ENCODE measurements around the gene NAV3.

Gene NAV3

GRCh38 chr12:77830583-77831351, at the start of gene NAV3:
Gene NAV3, plus strand, starts transcription at chr12:77830894. Its CDS starts 568 bp downstream, at chr12:77831462.
- no peak for DNase-seq

GRCh38 chr12:77782034-77782433, 48.7 kb upstream of the NAV3 start:
- no peak for DNase-seq

GRCh38 chr12:77782766-77783165, 47.9 kb upstream of the NAV3 start:
- DNase-seq = no peak

DNA sequence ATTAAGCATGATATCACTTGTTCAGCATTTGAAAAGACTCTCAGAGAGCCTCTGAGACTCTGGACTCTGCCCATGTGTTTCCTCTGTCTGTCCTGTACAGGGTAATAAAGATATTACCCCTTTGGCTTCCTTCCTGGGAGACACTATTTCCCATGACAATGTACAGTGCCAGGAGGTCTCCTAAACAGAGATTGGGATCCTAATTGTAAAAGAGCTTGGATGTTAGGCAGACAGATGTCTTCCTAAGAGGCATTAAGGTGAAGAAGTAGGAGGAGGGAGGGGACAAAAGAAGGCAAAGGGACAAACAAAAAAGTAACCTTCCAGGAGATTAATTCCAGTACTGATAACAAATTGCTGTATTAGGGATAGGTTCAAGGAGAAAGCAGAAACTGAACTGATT, 45.5 kb upstream of the NAV3 start:
- no peak for DNase-seq

DNA sequence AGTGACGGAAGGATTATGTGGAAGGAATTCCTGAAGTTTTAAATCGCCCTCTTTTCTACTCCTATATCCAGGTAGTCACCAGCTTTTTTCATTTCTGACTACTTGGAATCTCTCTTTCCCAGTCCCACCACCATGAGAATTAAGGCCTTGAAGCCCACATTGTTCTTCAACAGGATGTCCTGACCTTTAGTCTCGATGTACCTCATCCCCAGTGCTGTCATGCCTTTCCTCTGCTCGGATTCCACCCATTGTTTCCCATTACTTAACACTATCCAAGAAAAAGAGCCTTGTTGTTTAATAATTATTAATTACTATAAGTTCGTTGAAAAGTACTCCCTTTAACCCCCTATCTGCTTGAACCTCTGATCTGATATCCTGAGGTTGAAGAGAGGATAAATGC, 44.0 kb upstream of the NAV3 start:
- DNase-seq = no peak

- DNase-seq = no peak
Observed at GRCh38 chr12:77788231-77789168, 42.2 kb upstream of the NAV3 start.

DNA sequence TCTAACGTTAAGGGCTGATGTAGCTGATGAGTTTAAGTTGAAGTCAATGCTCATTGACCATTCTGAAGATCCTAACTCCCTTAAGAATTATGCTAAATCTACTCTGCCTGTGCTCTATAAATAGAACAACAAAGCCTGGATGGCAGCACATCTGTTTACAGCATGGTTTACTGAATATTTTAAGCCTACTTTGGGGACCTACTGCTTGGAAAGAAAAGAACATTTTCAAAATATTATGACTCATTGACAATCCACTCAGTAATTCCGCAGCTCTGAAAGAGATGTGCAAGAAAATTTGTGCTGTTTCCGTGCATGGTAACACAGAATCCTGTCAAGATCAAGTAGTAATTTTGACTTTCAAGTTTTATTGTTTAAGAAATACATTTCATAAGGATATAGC, 35.0 kb upstream of the NAV3 start:
- no peak for DNase-seq

- no peak for DNase-seq
Observed at GRCh38 chr12:77796775-77797174, 33.9 kb upstream of the NAV3 start.

DNA sequence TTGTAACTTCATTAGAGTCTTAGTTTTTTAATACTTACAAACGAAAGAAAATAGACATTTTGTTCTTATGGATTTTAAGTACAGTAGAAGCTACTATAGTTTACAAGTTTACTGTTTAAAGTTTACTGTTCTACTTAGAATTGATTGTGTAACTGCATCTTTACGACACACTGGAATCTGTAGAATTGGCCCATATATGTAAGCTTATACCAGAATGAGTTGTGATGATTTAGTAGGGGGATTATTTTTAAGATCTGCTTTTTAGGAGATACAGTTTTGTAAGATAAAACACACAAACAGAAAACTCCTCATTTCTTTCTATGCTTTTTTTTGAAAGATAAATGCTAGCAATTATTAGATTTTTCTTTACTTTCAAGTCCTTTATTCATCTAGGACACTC, 30.2 kb upstream of the NAV3 start:
- no peak for DNase-seq

DNA sequence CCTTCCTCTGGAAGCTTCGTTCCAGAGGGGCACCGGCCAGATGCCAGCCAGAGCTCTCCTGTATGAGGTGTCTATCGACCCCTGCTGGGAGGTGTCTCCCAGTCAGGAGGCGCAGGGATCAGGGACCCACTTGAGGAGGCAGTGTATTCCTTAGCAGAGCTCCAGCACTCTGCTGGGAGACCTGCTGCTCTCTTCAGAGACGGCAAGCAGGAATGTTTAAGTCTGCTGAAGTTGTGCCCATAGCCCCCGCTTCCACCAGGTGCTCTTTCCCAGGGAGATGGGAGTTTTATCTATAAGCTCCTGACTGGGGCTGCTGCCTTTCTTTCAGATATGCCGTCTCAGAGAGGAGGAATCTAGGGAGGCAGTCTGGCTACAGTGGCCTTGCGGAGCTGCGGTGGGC, 22.2 kb upstream of the NAV3 start:
- no peak for DNase-seq

DNA sequence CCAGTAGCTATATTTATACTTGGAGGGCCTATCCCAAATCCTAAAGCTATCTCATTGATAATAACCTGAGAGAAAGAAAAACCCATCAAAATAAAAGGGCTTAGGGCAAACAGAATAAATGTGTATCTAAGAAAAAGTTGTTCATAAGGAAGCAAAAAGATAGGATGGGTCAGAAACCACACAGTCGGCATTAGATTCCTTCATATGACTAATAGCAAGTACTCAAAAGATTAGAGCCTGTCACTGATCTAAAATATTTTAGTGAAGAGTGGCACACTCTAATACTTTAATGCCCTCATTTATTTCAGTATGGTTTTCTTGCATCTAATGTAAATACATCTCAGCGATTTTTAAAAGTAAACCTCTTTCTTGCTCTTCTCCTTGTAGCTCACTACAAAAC, 17.1 kb upstream of the NAV3 start:
- no peak for DNase-seq

DNA sequence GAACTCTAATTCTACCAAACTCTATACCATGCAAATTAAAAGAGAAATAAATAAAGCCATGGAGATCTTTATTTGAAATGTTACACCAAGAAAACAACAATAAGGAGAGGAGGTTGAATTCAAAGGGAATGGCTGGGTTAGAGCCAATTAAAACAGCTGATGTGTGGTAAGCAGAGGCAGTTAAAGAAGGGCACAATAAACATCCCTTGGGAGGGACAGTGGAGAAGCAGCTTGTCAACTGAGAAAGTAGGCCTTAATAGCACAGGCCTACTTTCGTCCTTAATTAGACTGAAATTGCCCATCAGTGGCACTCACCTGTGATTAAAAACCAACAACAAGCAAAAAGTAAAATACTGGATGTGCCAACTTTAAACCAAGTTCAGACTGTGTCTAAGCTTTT, 16.3 kb upstream of the NAV3 start:
- DNase-seq = no peak

GRCh38 chr12:77816196-77816595, 14.5 kb upstream of the NAV3 start:
- DNase-seq = no peak

DNA sequence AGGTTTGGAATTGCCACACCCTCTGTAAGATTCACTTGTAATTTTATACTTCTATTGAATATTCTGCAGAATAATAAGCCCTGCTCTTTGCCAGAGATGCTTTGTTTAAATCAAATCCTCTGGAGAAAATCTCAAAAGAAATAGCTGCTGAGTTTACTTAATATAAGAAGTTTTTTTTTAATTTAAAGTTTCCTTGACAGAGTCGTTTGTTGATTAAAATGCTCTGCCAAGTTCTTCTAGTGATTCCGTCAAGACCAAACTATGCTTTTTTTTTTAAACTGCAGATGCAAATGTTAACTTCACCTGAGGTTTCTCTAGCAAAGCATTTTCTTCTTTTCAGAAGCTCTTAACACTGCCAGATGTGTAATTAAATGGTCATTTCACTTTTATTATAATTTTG, 13.4 kb upstream of the NAV3 start:
- no peak for DNase-seq

GRCh38 chr12:77818351-77818750, 12.3 kb upstream of the NAV3 start:
- no peak for DNase-seq

GRCh38 chr12:77821699-77822203, 8.9 kb upstream of the NAV3 start:
- DNase-seq = no peak

GRCh38 chr12:77833329-77833728, 2.6 kb downstream of the NAV3 start:
- no peak for DNase-seq

- no peak for DNase-seq
Observed at GRCh38 chr12:77834618-77835017, 3.9 kb downstream of the NAV3 start.

DNA sequence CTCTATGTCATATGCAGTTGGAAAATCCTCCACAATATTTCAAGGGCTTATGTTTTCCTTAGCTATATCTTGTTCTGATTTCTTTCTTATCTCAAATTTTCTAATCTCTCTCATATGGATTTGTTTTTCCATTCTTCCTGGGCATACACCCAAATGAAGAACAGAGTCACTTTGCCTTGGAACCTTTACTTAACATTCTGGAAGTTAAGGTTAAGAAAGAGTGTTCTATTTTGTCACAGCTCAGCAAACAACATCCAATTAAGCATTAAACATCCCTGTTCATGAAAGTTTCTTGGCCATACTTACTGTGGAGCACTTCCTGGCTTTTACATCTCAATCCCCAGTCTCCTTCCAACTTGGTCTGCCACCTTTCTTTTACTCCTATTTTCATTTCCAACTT, 5.3 kb downstream of the NAV3 start:
- no peak for DNase-seq

DNA sequence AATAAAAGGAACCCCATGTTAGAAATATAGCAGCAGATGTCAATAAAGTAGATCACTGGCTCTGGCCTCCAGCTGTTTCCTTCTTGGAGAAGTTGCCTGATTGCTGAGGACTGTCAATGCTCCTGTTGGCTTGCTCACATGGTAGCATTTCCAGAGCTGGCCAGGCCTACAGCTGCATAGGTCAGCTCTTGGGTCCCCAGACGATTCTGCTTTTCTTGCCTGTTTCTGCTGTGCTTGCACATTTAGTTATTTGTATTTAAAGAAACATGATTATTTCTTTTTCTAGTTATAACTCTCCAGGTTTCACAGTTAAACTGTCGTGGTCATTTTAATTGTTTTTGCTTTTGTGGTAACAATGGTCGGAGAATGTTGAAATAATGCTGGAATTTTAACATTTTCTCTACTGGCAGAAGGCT, 7.2 kb downstream of the NAV3 start:
- DNase-seq = no peak

DNA sequence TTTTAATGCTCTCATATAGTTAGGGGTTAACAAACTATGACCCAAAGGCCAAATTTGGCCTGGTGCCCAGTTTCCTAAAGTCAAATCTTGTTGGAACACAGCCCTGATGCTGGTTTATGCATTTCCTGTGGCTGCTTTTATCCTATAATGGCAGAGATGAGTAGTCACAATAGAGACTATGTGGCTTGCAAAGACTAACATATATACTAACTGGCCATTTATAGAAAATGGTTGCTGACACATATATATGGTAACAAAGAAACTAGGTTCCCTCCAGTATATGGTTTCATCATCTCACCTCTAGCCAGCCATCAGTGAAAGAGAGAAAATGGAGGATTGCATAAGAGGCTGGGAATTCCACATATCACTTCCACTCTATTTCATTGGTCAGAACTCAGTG, 10.8 kb downstream of the NAV3 start:
- DNase-seq = no peak

- DNase-seq = no peak
Observed at GRCh38 chr12:77842430-77842829, 11.7 kb downstream of the NAV3 start.

DNA sequence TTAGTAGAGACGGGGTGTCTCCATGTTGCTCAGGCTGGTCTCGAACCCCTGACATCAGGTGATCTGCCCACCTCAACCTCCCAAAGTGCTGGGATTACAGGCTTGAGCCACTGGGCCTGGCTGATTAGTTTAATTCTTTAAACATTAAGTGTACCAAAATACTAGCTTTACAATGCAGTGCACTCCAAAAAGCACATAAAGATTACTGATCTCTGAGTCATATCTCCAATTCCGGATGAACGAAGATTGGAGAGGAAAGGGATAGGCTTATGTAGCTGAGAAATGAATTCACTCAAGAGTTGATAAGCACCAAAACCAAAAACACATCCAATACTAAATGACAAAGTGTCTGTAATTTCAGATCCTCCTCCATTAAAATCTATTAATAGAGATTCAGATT, 15.1 kb downstream of the NAV3 start:
- no peak for DNase-seq

GRCh38 chr12:77847060-77847541, 16.4 kb downstream of the NAV3 start:
- no peak for DNase-seq
